GM18861 (cell line): ENCODE measurements around the gene DENND6A.
"Not testable (repeated sequence)": the region's sequence is repeated elsewhere in the genome, so short reads cannot be mapped to it uniquely, and the experiment has no call there.

Source experiments
- ATAC-seq: cut with Tn5 transposase; IDR thresholded peaks from one replicate; pipeline ENCODE4 v1.9.1; 2021; ENCODE audit not compliant: unreplicated experiment

The DENND6A gene

GRCh38 chr3:57692396-57693147 lies at the start of gene DENND6A:
Gene DENND6A, minus strand, starts transcription at chr3:57693077. Its CDS starts 59 bp downstream, at chr3:57693018.
- ATAC-seq: peak; percentile 70

GRCh38 chr3:57740027-57740426 lies 47.1 kb upstream of the DENND6A start:
- no peak for ATAC-seq

- ATAC-seq: no peak
Observed at GRCh38 chr3:57738391-57738790, 45.5 kb upstream of the DENND6A start.

GRCh38 chr3:57737840-57738239 lies 45.0 kb upstream of the DENND6A start:
- no peak for ATAC-seq

- ATAC-seq: no peak
Observed at GRCh38 chr3:57735405-57735804, 42.5 kb upstream of the DENND6A start.

GRCh38 chr3:57733790-57734189 lies 40.9 kb upstream of the DENND6A start:
- ATAC-seq: no peak

- no peak for ATAC-seq
Observed at GRCh38 chr3:57731311-57731710, 38.4 kb upstream of the DENND6A start.

GRCh38 chr3:57730682-57731081 lies 37.8 kb upstream of the DENND6A start:
- no peak for ATAC-seq

GRCh38 chr3:57729334-57730045 lies 36.6 kb upstream of the DENND6A start:
- ATAC-seq: no peak

- no peak for ATAC-seq
Observed at GRCh38 chr3:57727106-57727505, 34.2 kb upstream of the DENND6A start.

- ATAC-seq: no peak
Observed at GRCh38 chr3:57726397-57726796, 33.5 kb upstream of the DENND6A start.

- ATAC-seq: no peak
Observed at GRCh38 chr3:57718118-57718517, 25.2 kb upstream of the DENND6A start.

GRCh38 chr3:57717205-57717868 lies 24.5 kb upstream of the DENND6A start:
- ATAC-seq: no peak

- ATAC-seq: no peak
Observed at GRCh38 chr3:57715686-57716085, 22.8 kb upstream of the DENND6A start.

- ATAC-seq: no peak
Observed at GRCh38 chr3:57709559-57709958, 16.7 kb upstream of the DENND6A start.

GRCh38 chr3:57709031-57709430 lies 16.2 kb upstream of the DENND6A start:
- ATAC-seq: no peak

- ATAC-seq: no peak
Observed at GRCh38 chr3:57706462-57706861, 13.6 kb upstream of the DENND6A start.

- ATAC-seq: not testable (repeated sequence)
Observed at GRCh38 chr3:57705351-57705750, 12.5 kb upstream of the DENND6A start.

- no peak for ATAC-seq
Observed at GRCh38 chr3:57701781-57702180, 8.9 kb upstream of the DENND6A start.

- ATAC-seq: no peak
Observed at GRCh38 chr3:57700737-57701136, 7.9 kb upstream of the DENND6A start.

- ATAC-seq: no peak
Observed at GRCh38 chr3:57699591-57699990, 6.7 kb upstream of the DENND6A start.

- no peak for ATAC-seq
Observed at GRCh38 chr3:57696801-57697321, 4.0 kb upstream of the DENND6A start.
